Measurements from ENCODE around the gene CCT5.

CCT5 gene

GRCh38 chr5:10254686-10255085, 4.6 kb downstream of the CCT5 start:
- TF ChIP-seq CTCF (IDR thresholded peaks at IDR 0.05), result no peak
- H3K9me3 ChIP-seq, result no peaks in the 10 kb centered on the region
- H3K27me3 ChIP-seq, result no peaks in the 10 kb centered on the region
- peaks cover 13 to 15% of the 10 kb centered on the region in 2 experiments for H3K4me1 ChIP-seq (ENCODE audit: control insufficient read depth in 1 of 2, insufficient read depth in 1 of 2, low read depth in 1 of 2, low read length in 1 of 2)
- H3K27ac ChIP-seq, result no peak overlapping the region
- H3K4me3 ChIP-seq (ENCODE audit: low read depth in 1 of 2, low read length in 1 of 2), result no peak overlapping the region
- peaks cover 58% of the 10 kb centered on the region for H3K36me3 ChIP-seq

GRCh38 chr5:10257870-10258269, 7.8 kb downstream of the CCT5 start:
- Histone ChIP-seq H3K4me3 (ENCODE audit: low read depth in 1 of 2, low read length in 1 of 2) (no peak overlapping the region), H3K27ac (no peak overlapping the region), H3K4me1 (ENCODE audit: control insufficient read depth in 1 of 2, insufficient read depth in 1 of 2, low read depth in 1 of 2, low read length in 1 of 2) (no peaks in the 10 kb centered on the region), H3K27me3 (no peaks in the 10 kb centered on the region), H3K36me3 (peaks cover 89% of the 10 kb centered on the region), H3K9me3 (peaks cover 3% of the 10 kb centered on the region)
- TF ChIP-seq CTCF (IDR thresholded peaks at IDR 0.05), result no peak

- peaks cover 100% of the 10 kb centered on the region for H3K36me3 ChIP-seq
- no peaks in the 10 kb centered on the region for H3K27me3 ChIP-seq
- no peak overlapping the region for H3K4me3 ChIP-seq (ENCODE audit: low read depth in 1 of 2, low read length in 1 of 2)
- H3K4me1 ChIP-seq (ENCODE audit: control insufficient read depth in 1 of 2, insufficient read depth in 1 of 2, low read depth in 1 of 2, low read length in 1 of 2), result no peaks in the 10 kb centered on the region
- TF ChIP-seq CTCF (IDR thresholded peaks at IDR 0.05), result no peak
- peaks cover 3% of the 10 kb centered on the region for H3K9me3 ChIP-seq
- H3K27ac ChIP-seq, result no peak overlapping the region
Measured at GRCh38 chr5:10259899-10260298, 9.8 kb downstream of the CCT5 start.

- Histone ChIP-seq H3K27me3 (no peaks in the 10 kb centered on the region), H3K4me1 (ENCODE audit: control insufficient read depth in 1 of 2, insufficient read depth in 1 of 2, low read depth in 1 of 2, low read length in 1 of 2) (peaks cover 0 to 2% of the 10 kb centered on the region in 2 experiments), H3K9me3 (peaks cover 3% of the 10 kb centered on the region), H3K27ac (no peak overlapping the region), H3K36me3 (peaks cover 99% of the 10 kb centered on the region), H3K4me3 (ENCODE audit: low read depth in 1 of 2, low read length in 1 of 2) (no peak overlapping the region)
- TF ChIP-seq CTCF (IDR thresholded peaks at IDR 0.05), result no peak
Measured at GRCh38 chr5:10261065-10261464, 11.0 kb downstream of the CCT5 start.

- H3K9me3 ChIP-seq, result peaks cover 3% of the 10 kb centered on the region
- H3K27me3 ChIP-seq, result no peaks in the 10 kb centered on the region
- H3K27ac ChIP-seq, result no peak overlapping the region
- TF ChIP-seq CTCF (IDR thresholded peaks at IDR 0.05), result no peak
- no peak overlapping the region for H3K4me3 ChIP-seq (ENCODE audit: low read depth in 1 of 2, low read length in 1 of 2)
- H3K36me3 ChIP-seq, result peaks cover 87% of the 10 kb centered on the region
- H3K4me1 ChIP-seq (ENCODE audit: control insufficient read depth in 1 of 2, insufficient read depth in 1 of 2, low read depth in 1 of 2, low read length in 1 of 2), result peaks cover 5 to 11% of the 10 kb centered on the region in 2 experiments
Measured at GRCh38 chr5:10262121-10262774, 12.2 kb downstream of the CCT5 start.
